ENCODE results near the gene ZNF484. TPM values are rescaled to one million over a fixed set of nuclear protein-coding genes. Genes with fewer than 3 reads are reported as not detected.
A peak's percentile ranks its signal among the peaks of the same experiment; 100 is the strongest.
"Not testable (repeated sequence)": the region's sequence is repeated elsewhere in the genome, so short reads cannot be mapped to it uniquely, and the experiment has no call there.

The ZNF484 gene
- total and polyA plus RNA-seq, 11 donors = 1.1 to 8.9 (median 5.5) TPM

DNA sequence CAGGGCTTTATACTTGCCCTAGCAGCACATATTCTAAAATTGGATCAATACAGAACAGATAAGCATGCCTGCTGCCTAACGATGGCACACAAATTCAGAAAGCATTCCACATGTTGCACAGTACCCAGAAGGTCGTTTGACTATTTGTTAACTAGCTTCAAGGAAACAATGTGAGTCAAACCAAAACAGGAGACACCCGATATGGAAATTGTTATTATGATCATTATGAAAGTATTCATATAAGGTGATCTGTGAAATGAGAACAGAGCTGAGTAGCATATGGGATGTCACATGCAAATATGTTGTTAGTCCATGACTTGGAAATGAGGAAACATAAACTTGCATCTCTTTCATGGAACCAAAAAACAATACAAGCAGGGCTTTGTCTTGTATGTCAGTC is 56.9 kb downstream of the ZNF484 start:
- Histone ChIP-seq H3K27ac (no peak overlapping the region), H3K27me3 (peaks cover 0 to 44% (median 9%) of the 10 kb centered on the region in 9 donors), H3K36me3 (no peaks in the 10 kb centered on the region), H3K4me1 (no peaks in the 10 kb centered on the region), H3K9me3 (no peaks in the 10 kb centered on the region), H3K4me3 (no peak overlapping the region)
- no peak for ATAC-seq
- TF ChIP-seq, protein P1, sequence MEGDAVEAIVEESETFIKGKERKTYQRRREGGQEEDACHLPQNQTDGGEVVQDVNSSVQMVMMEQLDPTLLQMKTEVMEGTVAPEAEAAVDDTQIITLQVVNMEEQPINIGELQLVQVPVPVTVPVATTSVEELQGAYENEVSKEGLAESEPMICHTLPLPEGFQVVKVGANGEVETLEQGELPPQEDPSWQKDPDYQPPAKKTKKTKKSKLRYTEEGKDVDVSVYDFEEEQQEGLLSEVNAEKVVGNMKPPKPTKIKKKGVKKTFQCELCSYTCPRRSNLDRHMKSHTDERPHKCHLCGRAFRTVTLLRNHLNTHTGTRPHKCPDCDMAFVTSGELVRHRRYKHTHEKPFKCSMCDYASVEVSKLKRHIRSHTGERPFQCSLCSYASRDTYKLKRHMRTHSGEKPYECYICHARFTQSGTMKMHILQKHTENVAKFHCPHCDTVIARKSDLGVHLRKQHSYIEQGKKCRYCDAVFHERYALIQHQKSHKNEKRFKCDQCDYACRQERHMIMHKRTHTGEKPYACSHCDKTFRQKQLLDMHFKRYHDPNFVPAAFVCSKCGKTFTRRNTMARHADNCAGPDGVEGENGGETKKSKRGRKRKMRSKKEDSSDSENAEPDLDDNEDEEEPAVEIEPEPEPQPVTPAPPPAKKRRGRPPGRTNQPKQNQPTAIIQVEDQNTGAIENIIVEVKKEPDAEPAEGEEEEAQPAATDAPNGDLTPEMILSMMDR (IDR thresholded peaks at IDR 0.05) = no peak
- no peak for TF ChIP-seq POLR2A (IDR thresholded peaks at IDR 0.05)
- no peak for DNase-seq
- 62 to 77% (median 66%) methylated on average over 3 of the region's 3 CpGs for WGBS, 4 donors
- intact Hi-C loops (cut with DNase I) = no loop called here

DNA sequence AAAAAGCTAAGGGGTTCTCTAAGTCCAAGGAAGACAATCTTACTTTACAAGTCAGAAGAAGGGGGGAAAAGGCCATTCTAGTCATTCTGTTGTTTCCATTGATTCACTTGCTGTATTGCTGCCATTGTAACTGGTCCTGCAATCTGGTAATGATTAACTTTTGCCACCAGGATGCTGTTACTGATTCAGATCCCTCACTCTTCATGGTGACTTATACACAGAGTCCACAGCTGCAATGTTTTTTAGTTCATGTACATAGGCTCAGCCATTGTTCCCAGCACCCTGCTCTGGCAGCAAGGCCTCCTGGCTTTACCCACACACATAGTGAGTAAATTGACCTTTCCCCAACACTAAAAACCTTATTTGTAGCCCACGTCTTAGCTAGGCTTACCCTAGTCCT is 57.9 kb downstream of the ZNF484 start:
- H3K36me3 ChIP-seq; H3K27ac ChIP-seq; ATAC-seq; H3K4me1 ChIP-seq; H3K4me3 ChIP-seq; DNase-seq; intact Hi-C loops (cut with DNase I); H3K9me3 ChIP-seq: not testable (repeated sequence)
- WGBS, 4 donors = 64 to 96% (median 81%) methylated on average over 1 of the region's 1 CpG
- peaks cover 0 to 55% (median 15%) of the 10 kb centered on the region in 9 donors for H3K27me3 ChIP-seq

GRCh38 chr9:92809629-92810326 is 68.1 kb downstream of the ZNF484 start:
- H3K9me3 ChIP-seq; intact Hi-C loops (cut with DNase I); DNase-seq; H3K36me3 ChIP-seq; ATAC-seq; H3K27ac ChIP-seq: not testable (repeated sequence)
- 8 to 22% (median 8%) methylated on average over 12 to 34 of the region's 34 CpGs for WGBS, 4 donors
- Histone ChIP-seq H3K27me3 (peaks cover 51 to 100% (median 88%) of the 10 kb centered on the region in 9 donors), H3K4me1 (peaks cover 0 to 30% (median 22%) of the 10 kb centered on the region in 12 donors), H3K4me3 (peak overlapping the region in 2 of 12 donors; percentile 5 to 33)

- 1 to 2% (median 1%) methylated on average over 20 to 60 of the region's 60 CpGs for WGBS, 4 donors
- intact Hi-C loops (cut with DNase I) = no loop called here
- Histone ChIP-seq H3K9me3 (no peaks in the 10 kb centered on the region), H3K4me3 (peak overlapping the region in 8 of 12 donors; percentile 14 to 47 (median 22)), H3K27me3 (peaks cover 52 to 100% (median 79%) of the 10 kb centered on the region in 9 donors), H3K36me3 (no peaks in the 10 kb centered on the region), H3K27ac (no peak overlapping the region), H3K4me1 (peaks cover 0 to 30% (median 22%) of the 10 kb centered on the region in 12 donors)
- no peak for TF ChIP-seq POLR2A (IDR thresholded peaks at IDR 0.05)
- TF ChIP-seq, protein P1 (IDR thresholded peaks at IDR 0.05) = peak in 7 of 12 donors; percentile 7 to 41 (median 29)
- peak; percentile 62 to 82 (median 64) for DNase-seq
- ATAC-seq = peak in 3 of 4 donors; percentile 79 to 90 (median 83)
Observed at GRCh38 chr9:92808726-92809451, 68.9 kb downstream of the ZNF484 start.
